HepG2 (cell line): Measurements from ENCODE around the gene AFAP1L2. TPM values are rescaled to one million over a fixed set of nuclear protein-coding genes. Genes with fewer than 3 reads are reported as not detected.

Source experiments
- ATAC-seq: fragments of 200-7000 bp; cut with Tn5 transposase; 3 replicates; pipeline ENCODE4 v1.9.1; 2020; ENCODE audit warnings: mild to moderate bottlenecking, moderate library complexity
- BruUV-seq: library from RNA; stranded (reverse); fragments of 400-500 nt; replicated peaks from 2 replicates; lab custom pipeline; 2021; lab: Mats Ljungman, UMichigan
- CTCF ChIA-PET: fragments of 300-600 bp; formaldehyde crosslinking; extraction: SDS; loops from one replicate; lab custom pipeline; 2021; ENCODE audit warnings: low total read pairs, inconsistent platforms, low intra/inter-chr PET ratio; lab: Yijun Ruan, JAX
- POLR2A ChIA-PET: fragments of 350-600 bp; sonication (Branson Sonifier 250); formaldehyde crosslinking; loops from one replicate; lab custom pipeline; 2020; ENCODE audit warnings: antibody characterized with exemption, inconsistent platforms; lab: Yijun Ruan, JAX
- DNase-seq: peaks from one replicate; pipeline ENCODE4 v3.0.0-alpha.2; 2015; ENCODE audit warnings: low spot score
- FAIRE-seq: peaks from 3 replicates; lab custom pipeline; 2011; peaks lifted over from hg19 to GRCh38; lab: Jason Lieb, UNC
- H2AFZ ChIP-seq: one replicate; pipeline ENCODE4 v1.6.1; 2011; ENCODE audit warnings: low read length, inconsistent platforms
- H3K27ac ChIP-seq: fragments of 300-600 bp; 3 replicates; pipeline ENCODE4 v1.8.0; 2011; ENCODE audit warnings: mixed run types, mild to moderate bottlenecking, mixed read lengths, low read length, inconsistent platforms; ENCODE audit not compliant: insufficient read depth; ENCODE audit errors: extremely low read length
- H3K27me3 ChIP-seq, 2 experiments: fragments of 200-600 bp in 1 of 2; 2 replicates in 1 of 2; 3 replicates in 1 of 2; pipeline versions ENCODE4 v1.6.0 to v1.8.0; 2011; ENCODE audit warnings: low read length in 2 of 2, mild to moderate bottlenecking in 2 of 2, moderate library complexity in 2 of 2, inconsistent platforms in 1 of 2; ENCODE audit not compliant: insufficient read depth in 2 of 2, control insufficient read depth in 1 of 2
- H3K36me3 ChIP-seq, 2 experiments: fragments of 200-600 bp in 1 of 2; replicated peaks in 1 of 2; 2 replicates in 1 of 2; 3 replicates in 1 of 2; pipeline versions ENCODE4 v1.5.1 to v1.8.0; 2011; ENCODE audit warnings: low read length in 2 of 2, inconsistent platforms in 1 of 2; ENCODE audit not compliant: insufficient read depth in 2 of 2, control insufficient read depth in 1 of 2
- H3K4me1 ChIP-seq: 2 replicates; pipeline ENCODE4 v1.5.1; 2012; ENCODE audit warnings: low read length, inconsistent platforms; ENCODE audit not compliant: insufficient read depth
- H3K4me2 ChIP-seq: 2 replicates; pipeline ENCODE4 v1.6.0; 2011; ENCODE audit warnings: low read depth, low read length, inconsistent platforms
- H3K4me3 ChIP-seq, 3 experiments: fragments of 200-600 bp in 1 of 3; sonication (generic), shearing (Covaris generic) in 1 of 3; replicated peaks in 1 of 3; 2 replicates each; pipeline ENCODE4 v1.5.1; 2011 to 2016; ENCODE audit warnings: low read length in 3 of 3, inconsistent platforms in 2 of 3, low read depth in 2 of 3, mild to moderate bottlenecking in 2 of 3, control low read depth in 1 of 3, mixed read lengths in 1 of 3; ENCODE audit not compliant: insufficient read depth in 1 of 3
- H3K79me2 ChIP-seq: one replicate; pipeline ENCODE4 v1.6.1; 2011; ENCODE audit warnings: low read length, inconsistent platforms; ENCODE audit not compliant: insufficient read depth
- H3K9ac ChIP-seq: 2 replicates; pipeline ENCODE4 v1.6.0; 2011; ENCODE audit warnings: mild to moderate bottlenecking, low read depth, low read length, inconsistent platforms; ENCODE audit not compliant: insufficient read depth
- H3K9me3 ChIP-seq: 2 replicates; pipeline ENCODE4 v1.5.1; 2012; ENCODE audit warnings: mild to moderate bottlenecking, low read length
- H4K20me1 ChIP-seq: 2 replicates; pipeline ENCODE4 v1.6.0; 2011; ENCODE audit warnings: inconsistent platforms, mild to moderate bottlenecking, low read length, moderate library complexity; ENCODE audit not compliant: insufficient read depth
- ARNTL ChIP-seq: sonication (generic); formaldehyde crosslinking; IDR thresholded peaks from 2 replicates; pipeline ENCODE4 v1.4.0; 2020; ENCODE audit warnings: mild to moderate bottlenecking, missing genetic modification reagents
- GZF1 ChIP-seq: sonication (generic); formaldehyde crosslinking; IDR thresholded peaks from 2 replicates; pipeline ENCODE4 v1.5.1; 2020; ENCODE audit warnings: mild to moderate bottlenecking, missing genetic modification reagents
- ONECUT2 ChIP-seq: sonication (generic); formaldehyde crosslinking; IDR thresholded peaks from 2 replicates; pipeline ENCODE4 v1.4.0; 2020; ENCODE audit warnings: missing genetic modification reagents
- ZNF138 ChIP-seq: sonication (generic); formaldehyde crosslinking; IDR thresholded peaks from 2 replicates; pipeline ENCODE4 v1.5.0; 2020; ENCODE audit warnings: mild to moderate bottlenecking, low read depth, missing genetic modification reagents
- WGBS: methylation state at CpG from one replicate; pipeline ENCODE4 v1.1.6; 2017; ENCODE audit warnings: low lambda C conversion rate; 5-methylcytosine and 5-hydroxymethylcytosine counted together
- in situ Hi-C: cut with HindIII; loops from 2 replicates; pipeline ENCODE4 v1.10.0; 2017; ENCODE audit warnings: low pct_unique_long_range_greater_than_20kb; ENCODE audit not compliant: extremely low pct_ligation_motif_present
- intact Hi-C: fragments of 100-400 bp; cut with micrococcal nuclease; formaldehyde crosslinking; loops from one replicate; pipeline ENCODE4 v1.10.0; 2022; ENCODE audit not compliant: unreplicated experiment
- polyA plus RNA-seq, 8 experiments: library from polyadenylated mRNA; depleted of rRNA in 3 of 8; stranded (reverse) in 7 of 8; unstranded in 1 of 8; fragments of >200 nt; fragmentation: Illumina TruSeq in 4 of 8; extraction: Trizol in 4 of 8; gene quantifications; 2 replicates each; pipeline versions ENCODE4 v1.2.1 to v1.2.3, GENCODE V29; 2011 to 2016; ENCODE audit warnings: low read depth in 4 of 8, missing spikeins in 1 of 8, mixed read lengths in 1 of 8; ENCODE audit not compliant: insufficient read depth in 1 of 8
- total RNA-seq, 5 experiments: library from RNA; depleted of rRNA; stranded (reverse); fragments of >200 nt; fragmentation: Illumina TruSeq; extraction: Trizol; gene quantifications; 2 replicates each; pipeline ENCODE4 v1.2.3, GENCODE V29; 2016; ENCODE audit warnings: low read depth in 1 of 5
- TF ChIP-seq, protein P1 (sequence below): sonication (generic); formaldehyde crosslinking; IDR thresholded peaks from 2 replicates; pipeline ENCODE4 v1.8.0; 2022; ENCODE audit warnings: mild to moderate bottlenecking, missing genetic modification reagents, moderate library complexity
- TF ChIP-seq, protein P2 (sequence below): sonication (generic); formaldehyde crosslinking; IDR thresholded peaks from 2 replicates; pipeline ENCODE4 v1.8.0; 2022; ENCODE audit warnings: missing genetic modification reagents, mild to moderate bottlenecking, moderate library complexity, borderline replicate concordance
- TF ChIP-seq, protein P3 (sequence below): IDR thresholded peaks from 2 replicates; pipeline ENCODE4 v1.4.0; 2020; ENCODE audit warnings: mild to moderate bottlenecking, missing genetic modification reagents

AFAP1L2 gene
- total and polyA plus RNA-seq, 2 of the 13 experiments (the other 11 are each of a cell fraction or from before 2014, with no cell fraction given), result not detected

DNA sequence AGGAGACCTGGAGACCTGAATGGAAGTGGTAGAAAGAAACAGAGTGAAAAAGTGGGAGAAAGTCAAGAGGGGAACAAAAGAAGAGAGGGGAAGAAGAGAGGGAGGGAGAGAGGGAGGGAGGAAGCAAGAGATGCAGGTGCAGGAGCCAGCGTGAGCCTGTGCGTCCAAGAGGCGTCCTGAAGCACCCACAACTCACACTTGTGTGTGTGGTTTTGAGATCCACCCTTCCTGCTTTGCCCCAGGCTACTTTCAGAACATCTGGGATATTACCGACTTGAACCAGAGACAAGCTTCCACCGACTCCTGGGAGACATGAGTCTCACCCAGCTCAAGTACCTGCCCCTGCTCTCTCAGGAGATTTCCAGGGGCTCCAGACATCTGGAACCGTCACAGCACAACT lies 9.8 kb downstream of the AFAP1L2 start:
- BruUV-seq, result no TSS peak
- intact Hi-C loops, result no loop called here

More for the DNA sequence above, 9.8 kb downstream of the AFAP1L2 start:
- FAIRE-seq (no peak), ATAC-seq (no peak)
- Histone ChIP-seq H3K4me3 (no peak overlapping the region), H3K9ac (no peak overlapping the region)
- TF ChIP-seq ZNF138 (CRISPR knock-in tag) (no peak), ONECUT2 (CRISPR knock-in tag) (no peak), GZF1 (CRISPR knock-in tag) (no peak), ARNTL (CRISPR knock-in tag) (no peak)
- TF ChIP-seq, protein P1, sequence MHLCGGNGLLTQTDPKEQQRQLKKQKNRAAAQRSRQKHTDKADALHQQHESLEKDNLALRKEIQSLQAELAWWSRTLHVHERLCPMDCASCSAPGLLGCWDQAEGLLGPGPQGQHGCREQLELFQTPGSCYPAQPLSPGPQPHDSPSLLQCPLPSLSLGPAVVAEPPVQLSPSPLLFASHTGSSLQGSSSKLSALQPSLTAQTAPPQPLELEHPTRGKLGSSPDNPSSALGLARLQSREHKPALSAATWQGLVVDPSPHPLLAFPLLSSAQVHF (CRISPR knock-in tag), result no peak
- TF ChIP-seq, protein P2, sequence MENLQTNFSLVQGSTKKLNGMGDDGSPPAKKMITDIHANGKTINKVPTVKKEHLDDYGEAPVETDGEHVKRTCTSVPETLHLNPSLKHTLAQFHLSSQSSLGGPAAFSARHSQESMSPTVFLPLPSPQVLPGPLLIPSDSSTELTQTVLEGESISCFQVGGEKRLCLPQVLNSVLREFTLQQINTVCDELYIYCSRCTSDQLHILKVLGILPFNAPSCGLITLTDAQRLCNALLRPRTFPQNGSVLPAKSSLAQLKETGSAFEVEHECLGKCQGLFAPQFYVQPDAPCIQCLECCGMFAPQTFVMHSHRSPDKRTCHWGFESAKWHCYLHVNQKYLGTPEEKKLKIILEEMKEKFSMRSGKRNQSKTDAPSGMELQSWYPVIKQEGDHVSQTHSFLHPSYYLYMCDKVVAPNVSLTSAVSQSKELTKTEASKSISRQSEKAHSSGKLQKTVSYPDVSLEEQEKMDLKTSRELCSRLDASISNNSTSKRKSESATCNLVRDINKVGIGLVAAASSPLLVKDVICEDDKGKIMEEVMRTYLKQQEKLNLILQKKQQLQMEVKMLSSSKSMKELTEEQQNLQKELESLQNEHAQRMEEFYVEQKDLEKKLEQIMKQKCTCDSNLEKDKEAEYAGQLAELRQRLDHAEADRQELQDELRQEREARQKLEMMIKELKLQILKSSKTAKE (CRISPR knock-in tag), result no peak
- TF ChIP-seq, protein P3, sequence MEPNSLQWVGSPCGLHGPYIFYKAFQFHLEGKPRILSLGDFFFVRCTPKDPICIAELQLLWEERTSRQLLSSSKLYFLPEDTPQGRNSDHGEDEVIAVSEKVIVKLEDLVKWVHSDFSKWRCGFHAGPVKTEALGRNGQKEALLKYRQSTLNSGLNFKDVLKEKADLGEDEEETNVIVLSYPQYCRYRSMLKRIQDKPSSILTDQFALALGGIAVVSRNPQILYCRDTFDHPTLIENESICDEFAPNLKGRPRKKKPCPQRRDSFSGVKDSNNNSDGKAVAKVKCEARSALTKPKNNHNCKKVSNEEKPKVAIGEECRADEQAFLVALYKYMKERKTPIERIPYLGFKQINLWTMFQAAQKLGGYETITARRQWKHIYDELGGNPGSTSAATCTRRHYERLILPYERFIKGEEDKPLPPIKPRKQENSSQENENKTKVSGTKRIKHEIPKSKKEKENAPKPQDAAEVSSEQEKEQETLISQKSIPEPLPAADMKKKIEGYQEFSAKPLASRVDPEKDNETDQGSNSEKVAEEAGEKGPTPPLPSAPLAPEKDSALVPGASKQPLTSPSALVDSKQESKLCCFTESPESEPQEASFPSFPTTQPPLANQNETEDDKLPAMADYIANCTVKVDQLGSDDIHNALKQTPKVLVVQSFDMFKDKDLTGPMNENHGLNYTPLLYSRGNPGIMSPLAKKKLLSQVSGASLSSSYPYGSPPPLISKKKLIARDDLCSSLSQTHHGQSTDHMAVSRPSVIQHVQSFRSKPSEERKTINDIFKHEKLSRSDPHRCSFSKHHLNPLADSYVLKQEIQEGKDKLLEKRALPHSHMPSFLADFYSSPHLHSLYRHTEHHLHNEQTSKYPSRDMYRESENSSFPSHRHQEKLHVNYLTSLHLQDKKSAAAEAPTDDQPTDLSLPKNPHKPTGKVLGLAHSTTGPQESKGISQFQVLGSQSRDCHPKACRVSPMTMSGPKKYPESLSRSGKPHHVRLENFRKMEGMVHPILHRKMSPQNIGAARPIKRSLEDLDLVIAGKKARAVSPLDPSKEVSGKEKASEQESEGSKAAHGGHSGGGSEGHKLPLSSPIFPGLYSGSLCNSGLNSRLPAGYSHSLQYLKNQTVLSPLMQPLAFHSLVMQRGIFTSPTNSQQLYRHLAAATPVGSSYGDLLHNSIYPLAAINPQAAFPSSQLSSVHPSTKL (CRISPR knock-in tag), result no peak
- TF ChIP-seq, all 625 proteins: peak for 0
- no peaks in the 10 kb centered on the region for H3K9me3 ChIP-seq
- 6% methylated on average over 4 of the region's 6 CpGs for WGBS
- POLR2A ChIA-PET, result no interaction called here
- in situ Hi-C loops, result no loop called here
- no peaks in the 10 kb centered on the region for H4K20me1 ChIP-seq
- CTCF ChIA-PET, result no interaction called here
- no peak overlapping the region for H3K27ac ChIP-seq
- no peak for DNase-seq
- H3K36me3 ChIP-seq, result no peaks in the 10 kb centered on the region
- peaks cover 2 to 66% of the 10 kb centered on the region in 2 experiments; a peak in 4 of 5 replicates for H3K27me3 ChIP-seq
- no peaks in the 10 kb centered on the region for H3K79me2 ChIP-seq
- no peak overlapping the region for H2AFZ ChIP-seq
- H3K4me2 ChIP-seq, result no peak overlapping the region
- H3K4me1 ChIP-seq, result no peaks in the 10 kb centered on the region
